Transverse colon (tissue), 4 donors: ENCODE results near the gene LCN12.

Experiments used
- EP300 ChIP-seq: sonication (generic); formaldehyde crosslinking; IDR thresholded peaks from one replicate; pipeline ENCODE4 v1.6.1; 2017; ENCODE audit warnings: antibody characterized with exemption, low read depth
- POLR2AphosphoS5 ChIP-seq, 3 donors: sonication (generic); formaldehyde crosslinking; IDR thresholded peaks; one replicate each; pipeline ENCODE4 v1.6.1; 2016; ENCODE audit warnings: antibody characterized with exemption in 3 of 3
- TF ChIP-seq, protein P1 (sequence below), 5 experiments: fragments of 200-600 bp in 3 of 5; fragments of 450-650 bp in 2 of 5; sonication (generic) in 3 of 5; IDR thresholded peaks; 1 replicate in 2 of 5; 2 replicates in 3 of 5; pipeline ENCODE4 v1.5.1; 2016 to 2017; ENCODE audit warnings: antibody characterized with exemption in 5 of 5, inconsistent platforms in 3 of 5, mild to moderate bottlenecking in 2 of 5, moderate library complexity in 1 of 5

DNA sequence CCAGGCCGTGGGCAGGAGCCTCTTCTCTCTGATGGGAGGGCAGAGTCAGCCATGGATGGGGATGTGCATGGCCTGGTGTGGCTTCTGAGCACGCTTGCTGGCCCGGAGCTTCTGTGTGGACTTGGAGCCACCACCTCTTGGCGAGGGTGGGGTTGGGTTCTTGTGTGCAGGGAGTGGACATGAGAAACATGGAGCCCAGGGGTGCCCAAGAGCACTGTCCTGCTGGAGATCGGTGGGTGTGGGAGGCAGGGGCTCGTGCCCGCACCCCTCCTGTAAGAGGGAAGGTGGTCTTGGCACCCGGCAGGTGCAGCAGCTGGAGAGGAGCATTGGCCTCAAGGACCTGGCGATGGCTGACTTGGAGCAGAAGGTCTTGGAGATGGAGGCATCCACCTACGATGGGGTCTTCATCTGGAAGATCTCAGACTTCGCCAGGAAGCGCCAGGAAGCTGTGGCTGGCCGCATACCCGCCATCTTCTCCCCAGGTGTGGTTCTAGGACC is 31.3 kb upstream of the LCN12 start:
- TF ChIP-seq POLR2AphosphoS5 (IDR thresholded peaks at IDR 0.05) = no peak
- TF ChIP-seq, protein P1, sequence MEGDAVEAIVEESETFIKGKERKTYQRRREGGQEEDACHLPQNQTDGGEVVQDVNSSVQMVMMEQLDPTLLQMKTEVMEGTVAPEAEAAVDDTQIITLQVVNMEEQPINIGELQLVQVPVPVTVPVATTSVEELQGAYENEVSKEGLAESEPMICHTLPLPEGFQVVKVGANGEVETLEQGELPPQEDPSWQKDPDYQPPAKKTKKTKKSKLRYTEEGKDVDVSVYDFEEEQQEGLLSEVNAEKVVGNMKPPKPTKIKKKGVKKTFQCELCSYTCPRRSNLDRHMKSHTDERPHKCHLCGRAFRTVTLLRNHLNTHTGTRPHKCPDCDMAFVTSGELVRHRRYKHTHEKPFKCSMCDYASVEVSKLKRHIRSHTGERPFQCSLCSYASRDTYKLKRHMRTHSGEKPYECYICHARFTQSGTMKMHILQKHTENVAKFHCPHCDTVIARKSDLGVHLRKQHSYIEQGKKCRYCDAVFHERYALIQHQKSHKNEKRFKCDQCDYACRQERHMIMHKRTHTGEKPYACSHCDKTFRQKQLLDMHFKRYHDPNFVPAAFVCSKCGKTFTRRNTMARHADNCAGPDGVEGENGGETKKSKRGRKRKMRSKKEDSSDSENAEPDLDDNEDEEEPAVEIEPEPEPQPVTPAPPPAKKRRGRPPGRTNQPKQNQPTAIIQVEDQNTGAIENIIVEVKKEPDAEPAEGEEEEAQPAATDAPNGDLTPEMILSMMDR (IDR thresholded peaks at IDR 0.05) = no peak
- no peak for TF ChIP-seq EP300
